ENCODE results near the gene NUDT4. TPM values are rescaled to one million over a fixed set of nuclear protein-coding genes. Genes with fewer than 3 reads are reported as not detected.
A peak's percentile ranks its signal among the peaks of the same experiment; 100 is the strongest.
"Not testable (repeated sequence)": the region's sequence is repeated elsewhere in the genome, so short reads cannot be mapped to it uniquely, and the experiment has no call there.

NUDT4 gene
- total RNA-seq, 1 experiment from 2014 or later, result 21.0 TPM

DNA sequence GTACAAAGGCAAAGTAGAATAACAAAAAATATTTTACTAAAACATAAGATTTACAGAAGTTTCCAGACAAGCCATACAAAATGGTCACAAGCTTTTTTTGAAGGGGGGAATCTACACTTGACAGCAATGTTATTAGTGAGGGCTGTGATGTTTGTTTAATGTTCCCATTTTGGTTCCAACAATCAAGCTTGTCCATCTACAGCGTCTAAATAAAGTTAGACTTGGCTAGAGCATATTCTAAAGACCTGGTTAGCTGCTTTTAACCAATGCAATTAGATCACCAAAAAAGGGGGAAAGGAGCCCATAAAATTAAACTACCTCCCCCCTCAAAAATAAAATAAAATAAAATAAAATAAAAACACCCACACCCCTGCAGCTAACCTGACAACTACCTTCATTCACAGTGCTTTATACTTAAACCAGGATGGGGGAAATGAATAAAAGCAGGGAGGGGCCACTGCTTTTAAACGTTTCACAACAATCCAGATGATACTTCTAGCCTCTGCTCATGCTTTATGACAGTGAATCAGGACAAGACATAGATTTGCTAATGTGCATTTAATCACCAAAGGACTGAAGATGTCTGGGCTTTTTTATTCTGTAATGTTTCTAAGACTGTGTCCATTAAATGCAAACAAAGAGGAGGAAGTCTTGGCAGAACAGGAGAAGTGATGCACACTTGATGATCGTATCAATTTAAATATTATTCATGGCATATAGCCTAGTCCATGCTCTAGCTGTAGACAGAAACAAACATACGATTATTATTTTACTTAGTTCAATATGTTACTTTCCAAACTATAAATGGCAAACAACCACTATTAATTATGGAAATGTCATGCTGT is 31.8 kb downstream of the NUDT4 start:
- not testable (repeated sequence) for H3K9me2 ChIP-seq (replicated peaks; ENCODE audit: insufficient read depth, low read length); H3K4me1 ChIP-seq (ENCODE audit: low read length); H3K27ac ChIP-seq (ENCODE audit: low read length); H3K9me3 ChIP-seq (ENCODE audit: low read length); H3K4me3 ChIP-seq (ENCODE audit: low read length); H2AFZ ChIP-seq (ENCODE audit: low read length); H3K36me3 ChIP-seq (ENCODE audit: insufficient read depth, low read length); H3K9ac ChIP-seq (ENCODE audit: low read length); H3K27me3 ChIP-seq (ENCODE audit: low read length); DNase-seq; H4K20me1 ChIP-seq (ENCODE audit: insufficient read depth, low read depth, low read length); H3K4me2 ChIP-seq (ENCODE audit: low read depth, low read length, poor library complexity, severe bottlenecking)
- H3K79me2 ChIP-seq (ENCODE audit: low read length), result peaks cover 55% of the 10 kb centered on the region

DNA sequence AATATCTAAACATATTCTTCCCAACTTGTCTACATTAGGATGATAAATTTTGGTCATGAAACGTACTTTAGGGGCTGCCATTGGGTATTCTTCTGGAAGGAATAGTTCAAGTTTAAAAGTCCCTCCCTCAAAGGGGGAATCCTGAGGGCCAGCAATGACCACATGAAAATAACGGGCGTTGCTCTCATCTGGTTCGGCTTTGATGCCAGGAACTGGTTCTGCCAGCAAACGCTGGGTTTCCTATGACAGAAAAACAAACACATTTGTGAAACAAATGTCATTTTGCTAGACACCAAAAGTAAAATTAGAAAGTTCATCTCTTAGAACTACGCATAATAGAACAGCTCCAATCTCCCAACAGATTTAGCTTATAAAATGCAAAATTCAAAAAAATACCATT is 33.3 kb downstream of the NUDT4 start:
- H4K20me1 ChIP-seq (ENCODE audit: insufficient read depth, low read depth, low read length); DNase-seq; H3K27ac ChIP-seq (ENCODE audit: low read length); H3K9me2 ChIP-seq (replicated peaks; ENCODE audit: insufficient read depth, low read length); H3K36me3 ChIP-seq (ENCODE audit: insufficient read depth, low read length); H3K9ac ChIP-seq (ENCODE audit: low read length); H3K4me1 ChIP-seq (ENCODE audit: low read length); H2AFZ ChIP-seq (ENCODE audit: low read length); H3K27me3 ChIP-seq (ENCODE audit: low read length); H3K4me2 ChIP-seq (ENCODE audit: low read depth, low read length, poor library complexity, severe bottlenecking); H3K9me3 ChIP-seq (ENCODE audit: low read length); H3K4me3 ChIP-seq (ENCODE audit: low read length): not testable (repeated sequence)
- H3K79me2 ChIP-seq (ENCODE audit: low read length), result peaks cover 70% of the 10 kb centered on the region

DNA sequence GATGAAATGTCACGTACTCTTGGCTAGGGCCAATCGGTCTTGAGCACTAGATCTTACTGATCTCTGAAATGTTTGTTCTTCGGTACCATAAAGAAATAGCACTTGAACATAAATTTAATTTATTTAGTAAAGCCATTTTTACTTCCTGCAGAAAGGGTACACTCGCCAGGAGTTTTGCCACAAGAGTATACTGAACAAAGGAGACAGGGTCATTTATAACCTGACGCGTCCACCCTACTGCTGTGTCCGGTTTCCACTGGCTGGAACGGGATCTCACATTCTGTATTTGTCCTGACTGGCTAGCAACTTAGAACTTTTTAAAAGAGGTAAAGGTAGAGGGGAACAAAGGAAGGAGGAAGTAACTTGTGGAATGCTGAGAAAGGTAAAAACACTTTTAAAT is 34.7 kb downstream of the NUDT4 start:
- H3K36me3 ChIP-seq (ENCODE audit: insufficient read depth, low read length), result not testable (repeated sequence)
- peaks cover 13% of the 10 kb centered on the region for H4K20me1 ChIP-seq (ENCODE audit: insufficient read depth, low read depth, low read length)
- H3K4me1 ChIP-seq (ENCODE audit: low read length), result peaks cover 23% of the 10 kb centered on the region

DNA sequence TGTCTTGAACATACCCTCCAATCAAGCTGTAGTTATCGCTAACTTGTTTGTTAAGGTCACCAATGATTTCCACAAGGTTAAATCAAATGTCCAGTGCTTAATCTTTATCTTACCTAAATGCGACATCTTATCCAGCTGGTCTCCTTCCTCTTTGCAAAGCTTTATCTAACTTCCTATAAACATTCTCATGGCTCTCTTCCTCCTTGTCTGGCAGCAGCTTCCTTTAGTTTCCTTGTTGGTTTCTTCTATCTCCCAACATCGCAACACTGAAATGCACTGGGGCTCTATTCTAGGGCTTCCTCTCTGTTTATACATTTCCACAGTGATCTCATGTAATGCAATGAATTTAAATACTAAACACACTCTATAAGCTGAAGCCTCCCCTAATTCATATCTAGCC is 35.3 kb downstream of the NUDT4 start:
- Histone ChIP-seq H2AFZ (ENCODE audit: low read length) (no peak overlapping the region), H3K9ac (ENCODE audit: low read length) (no peak overlapping the region), H4K20me1 (ENCODE audit: insufficient read depth, low read depth, low read length) (peaks cover 19% of the 10 kb centered on the region), H3K9me2 (replicated peaks; ENCODE audit: insufficient read depth, low read length) (no peaks in the 10 kb centered on the region), H3K9me3 (ENCODE audit: low read length) (no peaks in the 10 kb centered on the region), H3K79me2 (ENCODE audit: low read length) (peaks cover 87% of the 10 kb centered on the region), H3K27me3 (ENCODE audit: low read length) (no peaks in the 10 kb centered on the region), H3K4me2 (ENCODE audit: low read depth, low read length, poor library complexity, severe bottlenecking) (no peak overlapping the region), H3K27ac (ENCODE audit: low read length) (no peak overlapping the region), H3K4me1 (ENCODE audit: low read length) (peaks cover 25% of the 10 kb centered on the region), H3K4me3 (ENCODE audit: low read length) (no peak overlapping the region), H3K36me3 (ENCODE audit: insufficient read depth, low read length) (no peaks in the 10 kb centered on the region; the same call in 1 of the 2 replicates)
- DNase-seq, result no peak

More for the DNA sequence above, 34.7 kb downstream of the NUDT4 start:
- H2AFZ ChIP-seq (ENCODE audit: low read length); H3K9ac ChIP-seq (ENCODE audit: low read length); H3K27ac ChIP-seq (ENCODE audit: low read length); H3K9me3 ChIP-seq (ENCODE audit: low read length); H3K9me2 ChIP-seq (replicated peaks; ENCODE audit: insufficient read depth, low read length); H3K4me2 ChIP-seq (ENCODE audit: low read depth, low read length, poor library complexity, severe bottlenecking); H3K4me3 ChIP-seq (ENCODE audit: low read length); DNase-seq; H3K27me3 ChIP-seq (ENCODE audit: low read length): not testable (repeated sequence)
- H3K79me2 ChIP-seq (ENCODE audit: low read length), result peaks cover 81% of the 10 kb centered on the region

DNA sequence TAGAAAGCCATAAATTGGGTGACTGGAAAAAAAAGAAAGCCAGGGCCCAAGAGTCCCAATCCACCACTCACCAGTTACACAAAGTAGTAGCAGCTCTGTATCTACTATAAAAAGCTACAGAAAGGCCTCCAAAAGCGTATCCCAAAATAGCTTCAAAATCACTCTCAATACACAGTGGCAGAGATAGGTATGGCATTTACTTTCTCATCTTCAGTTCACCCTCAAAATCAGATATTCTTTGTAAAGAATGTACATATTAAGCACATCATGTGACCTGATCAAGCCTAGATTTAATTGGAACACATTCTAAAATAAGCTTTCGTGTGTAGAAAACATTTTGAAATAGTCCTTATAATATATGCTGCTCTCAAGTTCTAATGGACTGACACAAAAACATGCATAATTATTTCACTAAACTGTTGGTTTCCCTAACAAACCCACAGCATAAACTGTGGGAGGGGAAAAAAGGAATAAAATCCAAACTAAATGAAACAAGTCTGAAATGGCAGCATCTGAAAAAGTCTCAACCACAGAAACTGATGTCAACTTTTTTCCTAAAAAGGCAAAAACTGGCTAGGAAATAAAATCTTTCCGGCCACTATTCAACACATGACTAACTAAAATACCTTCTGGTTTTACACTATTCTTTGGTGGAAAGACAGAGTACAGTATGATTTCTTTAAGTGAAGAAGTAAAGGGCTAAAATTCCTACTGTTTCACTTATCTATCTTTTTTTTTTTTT is 38.2 kb downstream of the NUDT4 start:
- H3K4me3 ChIP-seq (ENCODE audit: low read length), result no peak overlapping the region

DNA sequence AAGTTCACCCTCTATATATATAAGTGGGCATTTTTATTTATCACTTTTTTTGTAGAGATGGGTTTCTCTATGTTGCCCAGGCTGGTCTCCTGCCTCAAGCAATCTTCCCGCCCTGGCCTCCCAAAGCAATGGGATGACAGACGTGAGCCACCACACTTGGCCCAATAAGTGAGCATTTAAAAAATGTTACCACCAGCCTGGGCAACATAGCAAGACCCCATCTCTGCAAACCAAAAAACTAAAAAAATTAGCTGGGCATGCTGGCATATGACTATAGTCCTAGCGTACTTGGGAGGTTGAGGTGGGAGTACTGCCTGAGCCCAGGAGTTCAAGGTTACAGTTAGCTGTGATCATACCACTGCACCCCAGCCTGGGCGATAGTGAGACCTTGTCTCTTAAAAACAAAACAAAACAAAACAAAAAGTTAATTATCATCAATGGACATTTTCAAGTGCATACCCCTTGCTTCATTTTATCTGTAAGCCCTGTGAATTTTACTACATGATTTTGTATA is 40.3 kb downstream of the NUDT4 start:
- peaks cover 63% of the 10 kb centered on the region for H4K20me1 ChIP-seq (ENCODE audit: insufficient read depth, low read depth, low read length)
- no peak overlapping the region for H3K9ac ChIP-seq (ENCODE audit: low read length)
- no peaks in the 10 kb centered on the region for H3K9me2 ChIP-seq (replicated peaks; ENCODE audit: insufficient read depth, low read length)
- no peaks in the 10 kb centered on the region for H3K9me3 ChIP-seq (ENCODE audit: low read length)
- no peak overlapping the region for H3K4me2 ChIP-seq (ENCODE audit: low read depth, low read length, poor library complexity, severe bottlenecking)
- no peak for DNase-seq
- no peak overlapping the region for H2AFZ ChIP-seq (ENCODE audit: low read length)
- H3K79me2 ChIP-seq (ENCODE audit: low read length), result peaks cover 93% of the 10 kb centered on the region
- peaks cover 55% of the 10 kb centered on the region for H3K4me1 ChIP-seq (ENCODE audit: low read length)
- no peak overlapping the region for H3K4me3 ChIP-seq (ENCODE audit: low read length)
- no peak overlapping the region for H3K27ac ChIP-seq (ENCODE audit: low read length)
- H3K36me3 ChIP-seq (ENCODE audit: insufficient read depth, low read length), result no peaks in the 10 kb centered on the region
- H3K27me3 ChIP-seq (ENCODE audit: low read length), result no peaks in the 10 kb centered on the region

More for the DNA sequence above, 38.2 kb downstream of the NUDT4 start:
- Histone ChIP-seq H3K4me1 (ENCODE audit: low read length) (peaks cover 42% of the 10 kb centered on the region), H2AFZ (ENCODE audit: low read length) (no peak overlapping the region), H3K27me3 (ENCODE audit: low read length) (no peaks in the 10 kb centered on the region), H4K20me1 (ENCODE audit: insufficient read depth, low read depth, low read length) (peaks cover 43% of the 10 kb centered on the region), H3K36me3 (ENCODE audit: insufficient read depth, low read length) (no peaks in the 10 kb centered on the region), H3K79me2 (ENCODE audit: low read length) (peaks cover 96% of the 10 kb centered on the region), H3K4me2 (ENCODE audit: low read depth, low read length, poor library complexity, severe bottlenecking) (peak overlapping the region; percentile 3), H3K9me2 (replicated peaks; ENCODE audit: insufficient read depth, low read length) (no peaks in the 10 kb centered on the region), H3K9ac (ENCODE audit: low read length) (no peak overlapping the region), H3K27ac (ENCODE audit: low read length) (no peak overlapping the region), H3K9me3 (ENCODE audit: low read length) (no peaks in the 10 kb centered on the region)
- no peak for DNase-seq

DNA sequence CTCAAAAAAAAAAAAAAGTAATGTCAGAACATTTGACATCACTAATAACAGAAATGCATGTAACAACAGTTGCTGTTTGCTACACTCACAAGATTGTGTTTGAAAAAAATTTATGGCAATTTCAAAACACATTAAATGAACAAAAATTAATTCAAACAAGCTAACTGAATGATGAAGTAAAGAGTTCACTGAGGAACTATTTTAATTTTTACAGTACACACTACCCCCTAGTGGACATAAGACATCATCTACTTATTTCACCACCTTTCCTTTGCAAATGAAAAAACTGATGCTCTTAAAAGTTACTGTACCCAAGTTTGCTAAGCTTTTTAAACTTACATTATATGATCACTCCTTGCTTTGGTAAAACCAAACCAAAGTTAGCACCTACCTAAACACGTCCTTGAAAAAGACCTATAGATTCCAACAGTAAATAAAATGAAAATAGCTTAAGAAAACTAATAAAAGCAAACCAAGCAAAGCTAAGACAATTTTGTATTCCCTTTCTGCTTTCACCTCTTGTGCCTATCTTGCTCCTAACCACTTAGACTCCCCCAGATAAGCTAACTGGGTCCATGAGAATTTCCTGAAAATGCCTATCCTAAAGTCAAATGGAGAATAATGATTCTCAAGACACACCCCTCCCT is 41.8 kb downstream of the NUDT4 start:
- Histone ChIP-seq H3K9me3 (ENCODE audit: low read length) (no peaks in the 10 kb centered on the region), H3K9me2 (replicated peaks; ENCODE audit: insufficient read depth, low read length) (no peaks in the 10 kb centered on the region), H3K79me2 (ENCODE audit: low read length) (peaks cover 95% of the 10 kb centered on the region), H3K9ac (ENCODE audit: low read length) (no peak overlapping the region), H3K27me3 (ENCODE audit: low read length) (no peaks in the 10 kb centered on the region), H3K4me3 (ENCODE audit: low read length) (no peak overlapping the region), H3K4me2 (ENCODE audit: low read depth, low read length, poor library complexity, severe bottlenecking) (no peak overlapping the region), H4K20me1 (ENCODE audit: insufficient read depth, low read depth, low read length) (peaks cover 77% of the 10 kb centered on the region), H3K4me1 (ENCODE audit: low read length) (peaks cover 70% of the 10 kb centered on the region), H2AFZ (ENCODE audit: low read length) (no peak overlapping the region), H3K27ac (ENCODE audit: low read length) (no peak overlapping the region), H3K36me3 (ENCODE audit: insufficient read depth, low read length) (no peaks in the 10 kb centered on the region)
- DNase-seq, result peak; percentile 81

DNA sequence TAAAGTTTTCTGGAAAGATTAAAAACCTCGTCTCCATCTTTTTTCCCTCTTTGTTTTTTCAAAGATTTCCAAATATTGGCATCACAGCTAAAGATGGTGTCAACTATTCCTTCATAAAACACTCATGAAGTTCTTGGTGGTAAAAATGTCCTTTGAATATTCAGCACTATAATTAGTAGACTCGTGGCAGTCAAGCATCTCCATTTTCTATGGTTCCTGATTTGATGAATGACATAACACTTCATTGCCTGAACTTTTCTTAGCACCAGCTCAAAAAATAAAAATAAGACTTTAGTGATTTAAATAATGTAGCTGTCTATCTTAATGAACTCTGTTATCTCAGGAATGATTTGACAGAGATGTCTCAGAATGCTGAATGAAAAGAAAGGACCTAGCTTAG is 44.3 kb downstream of the NUDT4 start:
- no peaks in the 10 kb centered on the region for H3K36me3 ChIP-seq (ENCODE audit: insufficient read depth, low read length)
- no peaks in the 10 kb centered on the region for H3K9me2 ChIP-seq (replicated peaks; ENCODE audit: insufficient read depth, low read length)
- H3K4me2 ChIP-seq (ENCODE audit: low read depth, low read length, poor library complexity, severe bottlenecking), result peak overlapping the region; percentile 28
- no peaks in the 10 kb centered on the region for H3K9me3 ChIP-seq (ENCODE audit: low read length)
- peaks cover 68% of the 10 kb centered on the region for H3K4me1 ChIP-seq (ENCODE audit: low read length)
- no peak for DNase-seq
- no peak overlapping the region for H2AFZ ChIP-seq (ENCODE audit: low read length)
- H3K27me3 ChIP-seq (ENCODE audit: low read length), result no peaks in the 10 kb centered on the region
- H3K27ac ChIP-seq (ENCODE audit: low read length), result no peak overlapping the region
- peaks cover 93% of the 10 kb centered on the region for H4K20me1 ChIP-seq (ENCODE audit: insufficient read depth, low read depth, low read length)
- H3K9ac ChIP-seq (ENCODE audit: low read length), result no peak overlapping the region
- H3K79me2 ChIP-seq (ENCODE audit: low read length), result peaks cover 95% of the 10 kb centered on the region
- no peak overlapping the region for H3K4me3 ChIP-seq (ENCODE audit: low read length)
